SK-N-MC (cell line): ENCODE results near the gene PUS7.
"Not testable (repeated sequence)": the region's sequence is repeated elsewhere in the genome, so short reads cannot be mapped to it uniquely, and the experiment has no call there.

Experiments
- EZH2 ChIP-seq: fragments of 200-600 bp; sonication (generic); IDR thresholded peaks from one replicate; pipeline ENCODE4 v1.6.1; 2017; ENCODE audit warnings: antibody characterized with exemption
- FOXP2 ChIP-seq: optimal IDR thresholded peaks from 2 replicates; pipeline ENCODE3; 2011; ENCODE audit warnings: mild to moderate bottlenecking, moderate library complexity; ENCODE audit not compliant: insufficient read depth; ENCODE audit errors: extremely low read length, control extremely low read depth
- POLR2AphosphoS5 ChIP-seq: IDR thresholded peaks from 2 replicates; pipeline ENCODE4 v1.6.1; 2012; ENCODE audit warnings: mild to moderate bottlenecking, low read depth, low read length, borderline replicate concordance

- not testable (repeated sequence) for TF ChIP-seq POLR2AphosphoS5, EZH2, FOXP2
Measured at GRCh38 chr7:105527737-105528136, 5.7 kb upstream of the PUS7 start.
